WTC11 (cell line): ENCODE results near the gene C1QB. TPM values are rescaled to one million over a fixed set of nuclear protein-coding genes. Genes with fewer than 3 reads are reported as not detected.

Experiments
- ATAC-seq: fragments of 200-7000 bp; cut with Tn5 transposase; 2 replicates; pipeline ENCODE4 v1.10.0; 2021; ENCODE audit warnings: mild to moderate bottlenecking, moderate library complexity
- CTCF ChIA-PET: fragments of 300-600 bp; sonication (Branson Sonifier 250); formaldehyde crosslinking; loops from one replicate; lab custom pipeline; 2021; ENCODE audit warnings: antibody characterized with exemption; lab: Charles Lee
- POLR2A ChIA-PET: fragments of 350-600 bp; sonication (Branson Sonifier 250); formaldehyde crosslinking; loops from one replicate; lab custom pipeline; 2021; ENCODE audit warnings: antibody characterized with exemption; lab: Charles Lee
- DNase-seq: peaks from one replicate; pipeline ENCODE4 v3.0.0; 2021; ENCODE audit warnings: low spot score
- H3K27ac Mint-ChIP-seq: 2 replicates; pipeline ENCODE4 v1.8.0; 2021; ENCODE audit warnings: mixed read lengths
- H3K27me3 Mint-ChIP-seq: 2 replicates; pipeline ENCODE4 v1.8.0; 2021; ENCODE audit warnings: low read depth, mild to moderate bottlenecking, moderate library complexity, mixed read lengths
- H3K36me3 Mint-ChIP-seq: 2 replicates; pipeline ENCODE4 v1.8.0; 2021; ENCODE audit warnings: mixed read lengths
- H3K4me1 Mint-ChIP-seq: 2 replicates; pipeline ENCODE4 v1.8.0; 2022; ENCODE audit warnings: mixed read lengths
- H3K4me3 Mint-ChIP-seq: 2 replicates; pipeline ENCODE4 v1.8.0; 2021; ENCODE audit warnings: mild to moderate bottlenecking, moderate library complexity, mixed read lengths
- H3K9me3 Mint-ChIP-seq: 2 replicates; pipeline ENCODE4 v1.8.0; 2021; ENCODE audit warnings: mixed read lengths
- ATF1 ChIP-seq: sonication (generic); formaldehyde crosslinking; IDR thresholded peaks from 2 replicates; pipeline ENCODE4 v1.8.1; 2023; ENCODE audit warnings: mild to moderate bottlenecking, moderate library complexity, missing genetic modification reagents
- CREM ChIP-seq: sonication (generic); formaldehyde crosslinking; IDR thresholded peaks from 2 replicates; pipeline ENCODE4 v1.8.1; 2022; ENCODE audit warnings: mild to moderate bottlenecking, missing genetic modification reagents, moderate library complexity
- ETV6 ChIP-seq: sonication (generic); formaldehyde crosslinking; IDR thresholded peaks from 2 replicates; pipeline ENCODE4 v1.8.1; 2022; ENCODE audit warnings: mild to moderate bottlenecking, missing genetic modification reagents
- IRF2 ChIP-seq: sonication (generic); formaldehyde crosslinking; IDR thresholded peaks from 2 replicates; pipeline ENCODE4 v1.8.0; 2022; ENCODE audit warnings: low read depth, missing genetic modification reagents, borderline replicate concordance
- JAZF1 ChIP-seq: fragments of 250-450 bp; sonication (Bioruptor Pico); IDR thresholded peaks from 2 replicates; pipeline ENCODE4 v1.9.0; 2021; ENCODE audit warnings: moderate library complexity, mild to moderate bottlenecking, inconsistent platforms
- MYBL2 ChIP-seq: sonication (generic); formaldehyde crosslinking; IDR thresholded peaks from 2 replicates; pipeline ENCODE4 v1.8.1; 2023; ENCODE audit warnings: mild to moderate bottlenecking, moderate library complexity, missing genetic modification reagents
- NFYB ChIP-seq: sonication (generic); formaldehyde crosslinking; conservative IDR thresholded peaks from 2 replicates; pipeline ENCODE4 v1.8.0; 2022; ENCODE audit warnings: low read depth, missing genetic modification reagents
- SOX15 ChIP-seq: fragments of 250-450 bp; sonication (Bioruptor Pico); IDR thresholded peaks from 2 replicates; pipeline ENCODE4 v1.9.0; 2021; ENCODE audit warnings: mild to moderate bottlenecking
- ZBTB21 ChIP-seq: sonication (generic); formaldehyde crosslinking; IDR thresholded peaks from 2 replicates; pipeline ENCODE4 v1.8.1; 2023; ENCODE audit warnings: mild to moderate bottlenecking, missing genetic modification reagents, borderline replicate concordance
- total RNA-seq: library from RNA; stranded (reverse); gene quantifications from 3 replicates; pipeline ENCODE4 v1.2.3, GENCODE V29; 2021
- TF ChIP-seq, protein P1 (sequence below): sonication (generic); formaldehyde crosslinking; IDR thresholded peaks from 2 replicates; pipeline ENCODE4 v1.8.0; 2022; ENCODE audit warnings: mild to moderate bottlenecking, missing genetic modification reagents
- TF ChIP-seq, protein P2 (sequence below): fragments of 250-450 bp; sonication (Bioruptor Pico); IDR thresholded peaks from 2 replicates; pipeline ENCODE4 v1.8.0; 2021; ENCODE audit warnings: mild to moderate bottlenecking
- TF ChIP-seq, protein P3 (sequence below): sonication (generic); formaldehyde crosslinking; IDR thresholded peaks from 2 replicates; pipeline ENCODE4 v1.8.1; 2023; ENCODE audit warnings: mild to moderate bottlenecking, missing genetic modification reagents
- TF ChIP-seq, protein P4 (sequence below): fragments of 250-450 bp; sonication (Bioruptor Pico); IDR thresholded peaks from 2 replicates; pipeline ENCODE4 v1.9.0; 2021; ENCODE audit warnings: mild to moderate bottlenecking, borderline replicate concordance

The C1QB gene
- total RNA-seq, 1 experiment from 2014 or later: 0.61 TPM

DNA sequence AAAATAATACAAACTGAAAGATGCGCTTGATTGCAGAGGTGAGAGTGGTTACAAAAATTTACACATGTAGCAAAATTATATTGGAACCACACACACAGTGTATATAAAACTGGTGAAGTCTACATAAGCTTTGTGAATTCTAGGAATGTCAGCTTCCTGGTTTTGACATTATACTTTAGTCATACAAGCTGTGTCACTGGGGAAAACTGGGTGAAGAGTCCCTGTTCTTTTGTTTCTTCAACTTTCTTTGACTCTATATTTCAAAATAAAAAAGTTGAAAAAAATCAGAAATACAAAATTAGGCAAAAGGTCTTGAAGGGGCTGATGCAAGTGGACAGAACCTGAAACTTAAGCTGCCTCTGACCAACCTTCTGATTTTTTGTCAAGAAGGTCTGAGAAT is 6.7 kb upstream of the C1QB start:
- ChIA-PET POLR2A (no interaction called here), CTCF (interaction anchor here (1.0 to 1.3 kb wide), 2 partner anchors 104 to 119 kb away, joined by 3 to 4 read pairs; no protein-coding TSS in a partner anchor)
- Mint-ChIP-seq H3K27ac (no peak overlapping the region), H3K36me3 (no peaks in the 10 kb centered on the region), H3K9me3 (no peaks in the 10 kb centered on the region), H3K4me1 (no peaks in the 10 kb centered on the region), H3K4me3 (no peak overlapping the region), H3K27me3 (0 out of 2 replicates have a peak, but pooled peaks cover 4% of the 10 kb centered on the region)
- ATAC-seq (no peak), DNase-seq (no peak)
- TF ChIP-seq ZBTB21 (CRISPR knock-in tag) (no peak), NFYB (CRISPR knock-in tag) (no peak)

DNA sequence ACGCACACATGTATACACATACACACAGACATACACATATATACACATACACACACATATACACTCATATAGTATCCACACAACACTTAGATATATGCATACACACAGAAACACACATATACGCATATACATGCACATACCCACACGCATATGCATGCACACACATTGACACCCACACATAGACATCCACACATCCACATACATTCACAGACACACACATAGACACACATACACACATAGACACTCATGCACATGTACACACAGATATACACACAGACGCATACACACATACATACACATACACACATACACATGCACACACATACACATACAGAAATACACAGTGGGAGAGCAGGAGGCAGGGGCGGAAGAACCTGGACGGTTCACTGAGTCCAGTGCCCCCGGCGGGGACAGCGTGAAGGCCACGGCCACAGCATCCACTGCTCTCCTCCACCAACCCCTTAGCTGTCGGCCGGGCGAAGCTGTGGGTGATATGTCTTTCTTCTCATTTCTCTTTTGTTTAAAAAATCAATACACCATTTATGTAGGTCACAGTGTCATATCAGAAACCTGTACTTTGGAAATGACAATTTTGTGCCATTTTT is 2.8 kb upstream of the C1QB start:
- no peaks in the 10 kb centered on the region for H3K9me3 Mint-ChIP-seq
- ChIA-PET POLR2A (no interaction called here), CTCF (no interaction called here)
- TF ChIP-seq ETV6 (CRISPR knock-in tag): no peak
- TF ChIP-seq, protein P1, sequence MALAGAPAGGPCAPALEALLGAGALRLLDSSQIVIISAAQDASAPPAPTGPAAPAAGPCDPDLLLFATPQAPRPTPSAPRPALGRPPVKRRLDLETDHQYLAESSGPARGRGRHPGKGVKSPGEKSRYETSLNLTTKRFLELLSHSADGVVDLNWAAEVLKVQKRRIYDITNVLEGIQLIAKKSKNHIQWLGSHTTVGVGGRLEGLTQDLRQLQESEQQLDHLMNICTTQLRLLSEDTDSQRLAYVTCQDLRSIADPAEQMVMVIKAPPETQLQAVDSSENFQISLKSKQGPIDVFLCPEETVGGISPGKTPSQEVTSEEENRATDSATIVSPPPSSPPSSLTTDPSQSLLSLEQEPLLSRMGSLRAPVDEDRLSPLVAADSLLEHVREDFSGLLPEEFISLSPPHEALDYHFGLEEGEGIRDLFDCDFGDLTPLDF (CRISPR knock-in tag): no peak
- DNase-seq (no peak), ATAC-seq (no peak)
- H3K4me3 Mint-ChIP-seq: no peak overlapping the region
- H3K4me1 Mint-ChIP-seq: no peaks in the 10 kb centered on the region
- no peak overlapping the region for H3K27ac Mint-ChIP-seq
- no peaks in the 10 kb centered on the region for H3K36me3 Mint-ChIP-seq
- 0 out of 2 replicates have a peak, but pooled peaks cover 4% of the 10 kb centered on the region for H3K27me3 Mint-ChIP-seq

DNA sequence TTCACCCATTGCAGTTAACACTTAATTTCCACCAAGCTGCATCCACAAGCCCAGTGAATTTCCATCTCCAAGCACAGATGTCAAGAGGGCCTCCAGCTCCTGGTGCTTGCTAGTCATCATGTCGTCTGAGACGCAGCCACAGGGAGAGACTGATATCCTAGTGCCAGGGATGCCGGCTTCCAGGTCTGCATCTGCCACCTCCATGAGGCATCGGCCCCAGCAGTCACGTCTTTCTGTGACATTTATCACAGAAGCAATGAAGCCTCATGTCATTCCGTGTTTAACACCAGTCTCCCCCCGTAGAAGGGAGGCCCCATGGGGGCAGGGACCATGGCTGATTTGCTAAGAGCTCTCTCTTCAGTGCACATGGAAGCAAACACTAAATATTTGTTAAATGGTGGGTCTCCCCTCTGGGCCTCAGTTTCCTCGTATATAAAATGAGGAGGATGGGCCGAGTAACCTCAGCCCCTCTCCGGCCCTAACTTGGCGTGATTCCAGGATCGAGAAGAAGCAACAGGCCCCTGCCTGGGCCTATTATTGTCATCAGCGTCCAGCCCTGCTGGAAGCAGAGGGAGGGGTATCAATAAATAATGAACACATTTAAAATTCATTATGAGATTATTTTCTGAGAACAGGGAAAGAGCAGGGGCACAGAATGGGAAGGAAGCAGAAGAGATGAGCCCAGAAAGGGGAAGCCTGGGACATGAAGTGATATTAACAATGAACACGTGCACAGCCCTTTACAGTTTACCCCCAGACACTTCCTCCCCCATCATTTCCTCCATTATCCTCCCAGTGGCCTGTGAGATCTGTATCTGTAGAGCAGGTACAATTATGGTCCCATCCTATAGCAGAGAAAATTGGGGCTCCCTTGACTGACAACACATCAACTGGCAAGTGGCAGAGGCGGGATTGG is 837 bp upstream of the C1QB start:
- Mint-ChIP-seq H3K36me3 (no peaks in the 10 kb centered on the region), H3K4me1 (no peaks in the 10 kb centered on the region), H3K27me3 (no peaks in the 10 kb centered on the region), H3K27ac (no peak overlapping the region), H3K9me3 (no peaks in the 10 kb centered on the region), H3K4me3 (no peak overlapping the region)
- TF ChIP-seq ATF1 (CRISPR knock-in tag) (no peak), IRF2 (CRISPR knock-in tag) (no peak), SOX15 (no peak), JAZF1 (CRISPR knock-in tag) (no peak), MYBL2 (CRISPR knock-in tag) (no peak), CREM (no peak)
- TF ChIP-seq, protein P2, sequence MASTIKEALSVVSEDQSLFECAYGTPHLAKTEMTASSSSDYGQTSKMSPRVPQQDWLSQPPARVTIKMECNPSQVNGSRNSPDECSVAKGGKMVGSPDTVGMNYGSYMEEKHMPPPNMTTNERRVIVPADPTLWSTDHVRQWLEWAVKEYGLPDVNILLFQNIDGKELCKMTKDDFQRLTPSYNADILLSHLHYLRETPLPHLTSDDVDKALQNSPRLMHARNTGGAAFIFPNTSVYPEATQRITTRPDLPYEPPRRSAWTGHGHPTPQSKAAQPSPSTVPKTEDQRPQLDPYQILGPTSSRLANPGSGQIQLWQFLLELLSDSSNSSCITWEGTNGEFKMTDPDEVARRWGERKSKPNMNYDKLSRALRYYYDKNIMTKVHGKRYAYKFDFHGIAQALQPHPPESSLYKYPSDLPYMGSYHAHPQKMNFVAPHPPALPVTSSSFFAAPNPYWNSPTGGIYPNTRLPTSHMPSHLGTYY (CRISPR knock-in tag): no peak
- TF ChIP-seq, protein P3, sequence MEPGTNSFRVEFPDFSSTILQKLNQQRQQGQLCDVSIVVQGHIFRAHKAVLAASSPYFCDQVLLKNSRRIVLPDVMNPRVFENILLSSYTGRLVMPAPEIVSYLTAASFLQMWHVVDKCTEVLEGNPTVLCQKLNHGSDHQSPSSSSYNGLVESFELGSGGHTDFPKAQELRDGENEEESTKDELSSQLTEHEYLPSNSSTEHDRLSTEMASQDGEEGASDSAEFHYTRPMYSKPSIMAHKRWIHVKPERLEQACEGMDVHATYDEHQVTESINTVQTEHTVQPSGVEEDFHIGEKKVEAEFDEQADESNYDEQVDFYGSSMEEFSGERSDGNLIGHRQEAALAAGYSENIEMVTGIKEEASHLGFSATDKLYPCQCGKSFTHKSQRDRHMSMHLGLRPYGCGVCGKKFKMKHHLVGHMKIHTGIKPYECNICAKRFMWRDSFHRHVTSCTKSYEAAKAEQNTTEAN (CRISPR knock-in tag): no peak
- TF ChIP-seq, protein P4, sequence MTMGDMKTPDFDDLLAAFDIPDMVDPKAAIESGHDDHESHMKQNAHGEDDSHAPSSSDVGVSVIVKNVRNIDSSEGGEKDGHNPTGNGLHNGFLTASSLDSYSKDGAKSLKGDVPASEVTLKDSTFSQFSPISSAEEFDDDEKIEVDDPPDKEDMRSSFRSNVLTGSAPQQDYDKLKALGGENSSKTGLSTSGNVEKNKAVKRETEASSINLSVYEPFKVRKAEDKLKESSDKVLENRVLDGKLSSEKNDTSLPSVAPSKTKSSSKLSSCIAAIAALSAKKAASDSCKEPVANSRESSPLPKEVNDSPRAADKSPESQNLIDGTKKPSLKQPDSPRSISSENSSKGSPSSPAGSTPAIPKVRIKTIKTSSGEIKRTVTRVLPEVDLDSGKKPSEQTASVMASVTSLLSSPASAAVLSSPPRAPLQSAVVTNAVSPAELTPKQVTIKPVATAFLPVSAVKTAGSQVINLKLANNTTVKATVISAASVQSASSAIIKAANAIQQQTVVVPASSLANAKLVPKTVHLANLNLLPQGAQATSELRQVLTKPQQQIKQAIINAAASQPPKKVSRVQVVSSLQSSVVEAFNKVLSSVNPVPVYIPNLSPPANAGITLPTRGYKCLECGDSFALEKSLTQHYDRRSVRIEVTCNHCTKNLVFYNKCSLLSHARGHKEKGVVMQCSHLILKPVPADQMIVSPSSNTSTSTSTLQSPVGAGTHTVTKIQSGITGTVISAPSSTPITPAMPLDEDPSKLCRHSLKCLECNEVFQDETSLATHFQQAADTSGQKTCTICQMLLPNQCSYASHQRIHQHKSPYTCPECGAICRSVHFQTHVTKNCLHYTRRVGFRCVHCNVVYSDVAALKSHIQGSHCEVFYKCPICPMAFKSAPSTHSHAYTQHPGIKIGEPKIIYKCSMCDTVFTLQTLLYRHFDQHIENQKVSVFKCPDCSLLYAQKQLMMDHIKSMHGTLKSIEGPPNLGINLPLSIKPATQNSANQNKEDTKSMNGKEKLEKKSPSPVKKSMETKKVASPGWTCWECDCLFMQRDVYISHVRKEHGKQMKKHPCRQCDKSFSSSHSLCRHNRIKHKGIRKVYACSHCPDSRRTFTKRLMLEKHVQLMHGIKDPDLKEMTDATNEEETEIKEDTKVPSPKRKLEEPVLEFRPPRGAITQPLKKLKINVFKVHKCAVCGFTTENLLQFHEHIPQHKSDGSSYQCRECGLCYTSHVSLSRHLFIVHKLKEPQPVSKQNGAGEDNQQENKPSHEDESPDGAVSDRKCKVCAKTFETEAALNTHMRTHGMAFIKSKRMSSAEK: no peak
- ChIA-PET POLR2A (no interaction called here), CTCF (interaction anchor here (0.7 to 1.2 kb wide), 3 partner anchors 11 to 236 kb away, joined by 3 to 4 read pairs (median 3); no protein-coding TSS in a partner anchor)
- DNase-seq (no peak), ATAC-seq (no peak)
